ENCODE data around the gene PIGBOS1.
A peak's percentile ranks its signal among the peaks of the same experiment; 100 is the strongest.
"Not testable (repeated sequence)": the region's sequence is repeated elsewhere in the genome, so short reads cannot be mapped to it uniquely, and the experiment has no call there.

PIGBOS1 gene

GRCh38 chr15:55318588-55319494 lies at the start of gene PIGBOS1, which contains the start of gene PIGB:
Gene PIGBOS1 (minus strand): TSS chr15:55319123. CDS start chr15:55317792, 1,331 bp downstream.
Gene PIGB (plus strand): TSS chr15:55319222. CDS start chr15:55319251, 29 bp downstream.
- peak; percentile 62 to 67 for DNase-seq (ENCODE audit: low read depth in 2 of 2)

- DNase-seq (ENCODE audit: low read depth in 2 of 2): no peak
These were observed 48.1 kb upstream of the PIGBOS1 start for GRCh38 chr15:55366981-55367380.

- DNase-seq (ENCODE audit: low read depth in 2 of 2): no peak
These were observed 43.7 kb upstream of the PIGBOS1 start for GRCh38 chr15:55362641-55363040.

- DNase-seq (ENCODE audit: low read depth in 2 of 2): no peak
These were observed 42.1 kb upstream of the PIGBOS1 start for GRCh38 chr15:55361048-55361447.

GRCh38 chr15:55360256-55360655 lies 41.3 kb upstream of the PIGBOS1 start:
- no peak for DNase-seq (ENCODE audit: low read depth in 2 of 2)

GRCh38 chr15:55358471-55358870 lies 39.5 kb upstream of the PIGBOS1 start:
- DNase-seq (ENCODE audit: low read depth in 2 of 2): no peak

GRCh38 chr15:55357774-55358173 lies 38.9 kb upstream of the PIGBOS1 start:
- DNase-seq (ENCODE audit: low read depth in 2 of 2): no peak

GRCh38 chr15:55356985-55357585 lies 38.2 kb upstream of the PIGBOS1 start:
- no peak for DNase-seq (ENCODE audit: low read depth in 2 of 2)

- DNase-seq (ENCODE audit: low read depth in 2 of 2): no peak
These were observed 34.1 kb upstream of the PIGBOS1 start for GRCh38 chr15:55353025-55353424.

- no peak for DNase-seq (ENCODE audit: low read depth in 2 of 2)
These were observed 30.4 kb upstream of the PIGBOS1 start for GRCh38 chr15:55349282-55349681.

GRCh38 chr15:55348281-55348778 lies 29.4 kb upstream of the PIGBOS1 start:
- DNase-seq (ENCODE audit: low read depth in 2 of 2): no peak

- no peak for DNase-seq (ENCODE audit: low read depth in 2 of 2)
These were observed 25.3 kb upstream of the PIGBOS1 start for GRCh38 chr15:55344206-55344605.

GRCh38 chr15:55343168-55343567 lies 24.2 kb upstream of the PIGBOS1 start:
- no peak for DNase-seq (ENCODE audit: low read depth in 2 of 2)

GRCh38 chr15:55337160-55337559 lies 18.2 kb upstream of the PIGBOS1 start:
- DNase-seq (ENCODE audit: low read depth in 2 of 2): no peak

- no peak for DNase-seq (ENCODE audit: low read depth in 2 of 2)
These were observed 16.1 kb upstream of the PIGBOS1 start for GRCh38 chr15:55334997-55335396.

GRCh38 chr15:55334371-55334770 lies 15.4 kb upstream of the PIGBOS1 start:
- no peak for DNase-seq (ENCODE audit: low read depth in 2 of 2)

GRCh38 chr15:55327387-55327786 lies 8.5 kb upstream of the PIGBOS1 start:
- no peak for DNase-seq (ENCODE audit: low read depth in 2 of 2)

- DNase-seq (ENCODE audit: low read depth in 2 of 2): no peak
These were observed 3.5 kb upstream of the PIGBOS1 start for GRCh38 chr15:55322467-55322866.

- DNase-seq (ENCODE audit: low read depth in 2 of 2): no peak
These were observed 2.0 kb upstream of the PIGBOS1 start for GRCh38 chr15:55320963-55321362.

GRCh38 chr15:55320238-55320550 lies 1.3 kb upstream of the PIGBOS1 start:
- no peak for DNase-seq (ENCODE audit: low read depth in 2 of 2)

GRCh38 chr15:55319537-55320237 lies 764 bp upstream of the PIGBOS1 start:
- DNase-seq (ENCODE audit: low read depth in 2 of 2): no peak

- not testable (repeated sequence) for DNase-seq (ENCODE audit: low read depth in 2 of 2)
These were observed 16.1 kb downstream of the PIGBOS1 start for GRCh38 chr15:55302801-55303200.

All from stimulated activated CD4-positive, alpha-beta T cell treated with anti-CD3 and anti-CD28 coated beads, Interleukin-15, amount 100 ng/mL, for 48 hours (primary cell).